BJ (cell line): ENCODE data around the gene THOP1. TPM values are rescaled to one million over a fixed set of nuclear protein-coding genes. Genes with fewer than 3 reads are reported as not detected.

Source experiments
- CTCF ChIA-PET: fragments of 350-600 bp; formaldehyde crosslinking; extraction: SDS; loops from one replicate; lab custom pipeline; 2021; ENCODE audit warnings: antibody characterized with exemption, inconsistent platforms; lab: Yijun Ruan, JAX
- POLR2A ChIA-PET: fragments of 300-600 bp; sonication (Branson Sonifier 250); formaldehyde crosslinking; extraction: SDS; loops from one replicate; lab custom pipeline; 2021; ENCODE audit warnings: antibody characterized with exemption; lab: Charles Lee
- DNase-seq: peaks from one replicate; pipeline ENCODE4 v3.0.0-alpha.2; 2011; ENCODE audit warnings: low read depth
- H3K27me3 ChIP-seq: 2 replicates; pipeline ENCODE4 v1.6.0; 2011; ENCODE audit warnings: low read length; ENCODE audit not compliant: control insufficient read depth, insufficient read depth
- H3K36me3 ChIP-seq: 2 replicates; pipeline ENCODE4 v1.5.1; 2011; ENCODE audit warnings: low read length; ENCODE audit not compliant: control insufficient read depth, insufficient read depth
- H3K4me3 ChIP-seq: 2 replicates; pipeline ENCODE4 v1.5.1; 2011; ENCODE audit warnings: low read depth, mild to moderate bottlenecking, control low read depth, low read length
- CTCF ChIP-seq: IDR thresholded peaks from 2 replicates; pipeline ENCODE4 v1.5.1; 2011; ENCODE audit warnings: low read depth, mild to moderate bottlenecking, control low read depth, inconsistent platforms, low read length, moderate library complexity; ENCODE audit not compliant: insufficient read depth
- polyA plus RNA-seq: library from polyadenylated mRNA; depleted of rRNA; stranded (reverse); fragments of >200 nt; gene quantifications from 2 replicates; pipeline ENCODE4 v1.2.3, GENCODE V29; 2011; rRNA removed

The THOP1 gene
- polyA plus RNA-seq, 1 experiment = 71.7 TPM

- ChIA-PET POLR2A (no interaction called here), CTCF (interaction anchor here (1.6 kb wide), 1 partner anchor 32 kb away, joined by 6 read pairs; no protein-coding TSS in a partner anchor)
- Histone ChIP-seq H3K4me3 (no peak overlapping the region), H3K27me3 (no peaks in the 10 kb centered on the region), H3K36me3 (peaks cover 12% of the 10 kb centered on the region)
- TF ChIP-seq CTCF = no peak
- DNase-seq = no peak
Observed at GRCh38 chr19:2854849-2855248, 69.5 kb downstream of the THOP1 start.

- no peak for TF ChIP-seq CTCF
- no peak for DNase-seq
- peaks cover 12% of the 10 kb centered on the region for H3K36me3 ChIP-seq
- H3K4me3 ChIP-seq = no peak overlapping the region
- ChIA-PET POLR2A (no interaction called here), CTCF (interaction anchor here (0.6 kb wide), 1 partner anchor 219 kb away, joined by 3 read pairs; no protein-coding TSS in a partner anchor)
- no peaks in the 10 kb centered on the region for H3K27me3 ChIP-seq
Observed at GRCh38 chr19:2856457-2857050, 71.3 kb downstream of the THOP1 start.

- no peak for DNase-seq
- Histone ChIP-seq H3K27me3 (no peaks in the 10 kb centered on the region), H3K36me3 (no peaks in the 10 kb centered on the region), H3K4me3 (no peak overlapping the region)
- ChIA-PET POLR2A (no interaction called here), CTCF (no interaction called here)
- no peak for TF ChIP-seq CTCF
Observed at GRCh38 chr19:2858864-2859263, 73.6 kb downstream of the THOP1 start.

GRCh38 chr19:2863816-2864215 lies 78.5 kb downstream of the THOP1 start:
- TF ChIP-seq CTCF = no peak
- no peaks in the 10 kb centered on the region for H3K36me3 ChIP-seq
- no peak for DNase-seq
- H3K27me3 ChIP-seq = no peaks in the 10 kb centered on the region
- POLR2A ChIA-PET = no interaction called here
- no peak overlapping the region for H3K4me3 ChIP-seq
- CTCF ChIA-PET = interaction anchor here (1.1 kb wide), 1 partner anchor 45 kb away, joined by 3 read pairs; no protein-coding TSS in a partner anchor

Other genes with a start within 250 kb of the THOP1 start
- 0.20 and 0.22 TPM in 2 replicates for gene GNG7, start 82.8 kb upstream of the THOP1 start, polyA plus RNA-seq
- gene DIRAS1, start 64.1 kb upstream of the THOP1 start, polyA plus RNA-seq = 11.1 and 21.4 TPM in 2 replicates
- 51.7 and 67.9 TPM in 2 replicates for gene SLC39A3, start 45.5 kb upstream of the THOP1 start, polyA plus RNA-seq
- 45.2 and 88.2 TPM in 2 replicates for gene SGTA, start 2.2 kb upstream of the THOP1 start, polyA plus RNA-seq
- gene ZNF554, start 34.4 kb downstream of the THOP1 start, polyA plus RNA-seq = 2.1 and 2.2 TPM in 2 replicates
- gene ZNF555, start 56.0 kb downstream of the THOP1 start, polyA plus RNA-seq = 3.0 and 5.0 TPM in 2 replicates
- gene ZNF556, start 81.8 kb downstream of the THOP1 start, polyA plus RNA-seq = not detected in 2 replicates
- gene ZNF57, start 115.4 kb downstream of the THOP1 start, polyA plus RNA-seq = 1.8 and 2.8 TPM in 2 replicates
- gene ZNF77, start 159.5 kb downstream of the THOP1 start, polyA plus RNA-seq = 3.2 and 3.4 TPM in 2 replicates
- 0.12 and 0.26 TPM in 2 replicates for gene TLE6, start 192.1 kb downstream of the THOP1 start, polyA plus RNA-seq
- gene TLE2, start 243.8 kb downstream of the THOP1 start, polyA plus RNA-seq = 0.74 and 1.0 TPM in 2 replicates